GM18511 (cell line): ENCODE results near the gene CUZD1.
"Not testable (repeated sequence)": the region's sequence is repeated elsewhere in the genome, so short reads cannot be mapped to it uniquely, and the experiment has no call there.

ENCODE experiments used
- ATAC-seq: cut with Tn5 transposase; IDR thresholded peaks from one replicate; pipeline ENCODE4 v1.9.1; 2021; ENCODE audit warnings: mild to moderate bottlenecking, moderate library complexity; ENCODE audit not compliant: unreplicated experiment

The CUZD1 gene

GRCh38 chr10:122845783-122846332 lies at the start of gene CUZD1:
CUZD1 (minus strand) TSS chr10:122845857; CDS start chr10:122845843, 14 bp downstream.
- no peak for ATAC-seq

GRCh38 chr10:122894261-122894944 lies 48.7 kb upstream of the CUZD1 start:
- ATAC-seq: no peak

- ATAC-seq: no peak
These were observed 38.5 kb upstream of the CUZD1 start for GRCh38 chr10:122884166-122884565.

- no peak for ATAC-seq
These were observed 37.1 kb upstream of the CUZD1 start for GRCh38 chr10:122882766-122883165.

GRCh38 chr10:122879339-122880273 lies 33.9 kb upstream of the CUZD1 start, which contains the start of gene FAM24B:
FAM24B (minus strand) TSS chr10:122879581; CDS start chr10:122850515, 29,066 bp downstream.
- peak; percentile 80 for ATAC-seq

- ATAC-seq: peak; percentile 23
These were observed 33.2 kb upstream of the CUZD1 start for GRCh38 chr10:122878799-122879338.

- ATAC-seq: no peak
These were observed 31.6 kb upstream of the CUZD1 start for GRCh38 chr10:122877264-122877663.

GRCh38 chr10:122876467-122876855 lies 30.8 kb upstream of the CUZD1 start:
- no peak for ATAC-seq

- ATAC-seq: no peak
These were observed 30.3 kb upstream of the CUZD1 start for GRCh38 chr10:122875843-122876466.

- not testable (repeated sequence) for ATAC-seq
These were observed 26.3 kb upstream of the CUZD1 start for GRCh38 chr10:122871947-122872346.

GRCh38 chr10:122868768-122869167 lies 23.1 kb upstream of the CUZD1 start:
- not testable (repeated sequence) for ATAC-seq

GRCh38 chr10:122866757-122867482 lies 21.3 kb upstream of the CUZD1 start:
- not testable (repeated sequence) for ATAC-seq

- ATAC-seq: no peak
These were observed 19.2 kb upstream of the CUZD1 start for GRCh38 chr10:122864901-122865300.

- no peak for ATAC-seq
These were observed 18.5 kb upstream of the CUZD1 start for GRCh38 chr10:122864194-122864592.

- ATAC-seq: no peak
These were observed 17.8 kb upstream of the CUZD1 start for GRCh38 chr10:122863216-122864193.

GRCh38 chr10:122861711-122862161 lies 16.1 kb upstream of the CUZD1 start:
- ATAC-seq: no peak

- no peak for ATAC-seq
These were observed 13.9 kb upstream of the CUZD1 start for GRCh38 chr10:122859527-122859926.

GRCh38 chr10:122858042-122858441 lies 12.4 kb upstream of the CUZD1 start:
- ATAC-seq: not testable (repeated sequence)

GRCh38 chr10:122856902-122857301 lies 11.2 kb upstream of the CUZD1 start:
- ATAC-seq: no peak
